Brain microvascular endothelial cell (primary cell): ENCODE results near the gene MDM1.
A peak's percentile ranks its signal among the peaks of the same experiment; 100 is the strongest.

ENCODE experiments used
- DNase-seq: peaks from one replicate; pipeline ENCODE4 v3.0.0-alpha.2; 2020
- H3K27ac ChIP-seq: fragments of 250-450 bp; sonication (Bioruptor Pico); 2 replicates; pipeline ENCODE4 v1.5.1; 2020; ENCODE audit warnings: mild to moderate bottlenecking, moderate library complexity
- H3K27me3 ChIP-seq: fragments of 250-450 bp; sonication (Bioruptor Pico); replicated peaks from 2 replicates; pipeline ENCODE4 v1.5.1; 2020; ENCODE audit warnings: mild to moderate bottlenecking
- H3K36me3 ChIP-seq: fragments of 250-450 bp; sonication (Bioruptor Pico); replicated peaks from 2 replicates; pipeline ENCODE4 v1.5.1; 2020; ENCODE audit warnings: mild to moderate bottlenecking
- H3K4me3 ChIP-seq: 2 replicates; pipeline ENCODE4 v1.5.1; 2011; ENCODE audit warnings: low read depth, mild to moderate bottlenecking, control low read depth, low read length, moderate library complexity
- CTCF ChIP-seq: IDR thresholded peaks from 2 replicates; pipeline ENCODE4 v1.5.1; 2011; ENCODE audit warnings: low read depth, mild to moderate bottlenecking, moderate library complexity, low read length, control low read depth, inconsistent platforms; ENCODE audit errors: missing control alignments
- in situ Hi-C: cut with HindIII; loops from 2 replicates; pipeline ENCODE4 v1.10.0; 2017; ENCODE audit warnings: low sequenced_read_pairs, low pct_ligation_motif_present

MDM1 gene

GRCh38 chr12:68259318-68259940, 72.7 kb downstream of the MDM1 start:
- no peak for TF ChIP-seq CTCF
- in situ Hi-C loops, result no loop called here
- H3K36me3 ChIP-seq, result no peaks in the 10 kb centered on the region
- peak overlapping the region; percentile 96 for H3K27ac ChIP-seq
- no peak overlapping the region for H3K4me3 ChIP-seq
- peak; percentile 89 for DNase-seq
- no peaks in the 10 kb centered on the region for H3K27me3 ChIP-seq

GRCh38 chr12:68253504-68253903, 78.7 kb downstream of the MDM1 start, which contains the start of gene IL22:
TSS of gene IL22 (minus strand) at chr12:68253604. CDS start at chr12:68253448, 156 bp downstream.
- H3K36me3 ChIP-seq, result no peaks in the 10 kb centered on the region
- DNase-seq, result no peak
- no peak within 1 kb of the TSS for H3K27ac ChIP-seq
- no peak within 1 kb of the TSS for H3K4me3 ChIP-seq
- no peak for TF ChIP-seq CTCF
- H3K27me3 ChIP-seq, result no peaks in the 10 kb centered on the region
- in situ Hi-C loops, result no loop called here

GRCh38 chr12:68252077-68252476, 80.1 kb downstream of the MDM1 start:
- DNase-seq, result no peak
- Histone ChIP-seq H3K27me3 (no peaks in the 10 kb centered on the region), H3K36me3 (no peaks in the 10 kb centered on the region), H3K27ac (no peak overlapping the region), H3K4me3 (no peak overlapping the region)
- in situ Hi-C loops, result no loop called here
- no peak for TF ChIP-seq CTCF

- no peak overlapping the region for H3K27ac ChIP-seq
- H3K4me3 ChIP-seq, result no peak overlapping the region
- in situ Hi-C loops, result no loop called here
- TF ChIP-seq CTCF, result no peak
- DNase-seq, result no peak
- H3K27me3 ChIP-seq, result no peaks in the 10 kb centered on the region
- H3K36me3 ChIP-seq, result no peaks in the 10 kb centered on the region
Observed at GRCh38 chr12:68250454-68250853, 81.7 kb downstream of the MDM1 start.

GRCh38 chr12:68247785-68248184, 84.4 kb downstream of the MDM1 start:
- TF ChIP-seq CTCF, result no peak
- in situ Hi-C loops, result no loop called here
- no peak for DNase-seq
- H3K36me3 ChIP-seq, result no peaks in the 10 kb centered on the region
- H3K27ac ChIP-seq, result no peak overlapping the region
- no peak overlapping the region for H3K4me3 ChIP-seq
- H3K27me3 ChIP-seq, result no peaks in the 10 kb centered on the region

- no peak for TF ChIP-seq CTCF
- H3K4me3 ChIP-seq, result no peak overlapping the region
- no peak overlapping the region for H3K27ac ChIP-seq
- no peaks in the 10 kb centered on the region for H3K27me3 ChIP-seq
- in situ Hi-C loops, result no loop called here
- no peaks in the 10 kb centered on the region for H3K36me3 ChIP-seq
- no peak for DNase-seq
Observed at GRCh38 chr12:68246350-68246749, 85.8 kb downstream of the MDM1 start.
